K562 (cell line): ENCODE measurements around the gene HPSE2. TPM values are rescaled to one million over a fixed set of nuclear protein-coding genes. Genes with fewer than 3 reads are reported as not detected.

Source experiments
- CBX1 ChIP-seq: sonication (generic); IDR thresholded peaks from 2 replicates; pipeline ENCODE4 v1.6.1; 2016; ENCODE audit warnings: antibody characterized with exemption, low read depth, mild to moderate bottlenecking
- CTBP1 ChIP-seq: fragments of 450-650 bp; IDR thresholded peaks from 2 replicates; pipeline ENCODE4 v1.6.1; 2016; ENCODE audit warnings: borderline replicate concordance
- GTF2E2 ChIP-seq: fragments of 200-800 bp; sonication (Bioruptor generic); IDR thresholded peaks from 2 replicates; pipeline ENCODE4 v1.6.1; 2016; ENCODE audit warnings: missing genetic modification characterization, missing compliant biosample characterization
- HDAC6 ChIP-seq: IDR thresholded peaks from 2 replicates; pipeline ENCODE4 v1.6.1; 2012; ENCODE audit warnings: low read depth, mild to moderate bottlenecking, control low read depth, inconsistent platforms, low read length, moderate library complexity
- HOMEZ ChIP-seq: fragments of 250-450 bp; sonication (Bioruptor Pico); IDR thresholded peaks from 2 replicates; pipeline ENCODE4 v1.4.0; 2020; ENCODE audit warnings: mild to moderate bottlenecking, moderate library complexity
- KLF6 ChIP-seq: fragments of 250-450 bp; sonication (Bioruptor Pico); IDR thresholded peaks from 2 replicates; pipeline ENCODE4 v1.4.0; 2020; ENCODE audit warnings: mild to moderate bottlenecking, moderate library complexity, borderline replicate concordance
- MAFK ChIP-seq: IDR thresholded peaks from 2 replicates; pipeline ENCODE4 v1.6.1; 2011; ENCODE audit warnings: low read length, improper control_type of control experiment
- NFE2L1 ChIP-seq: fragments of 450-650 bp; IDR thresholded peaks from 2 replicates; pipeline ENCODE4 v1.6.1; 2016; ENCODE audit warnings: missing genetic modification characterization, low read depth, mild to moderate bottlenecking, missing compliant biosample characterization, moderate library complexity, borderline replicate concordance
- NKRF ChIP-seq: fragments of 450-650 bp; IDR thresholded peaks from 2 replicates; pipeline ENCODE4 v1.6.1; 2016; ENCODE audit warnings: borderline replicate concordance
- OTX1 ChIP-seq: fragments of 450-650 bp; formaldehyde crosslinking; IDR thresholded peaks from 2 replicates; pipeline ENCODE4 v1.4.0; 2022; ENCODE audit warnings: mild to moderate bottlenecking
- PHB ChIP-seq: fragments of 250-450 bp; sonication (Bioruptor Pico); IDR thresholded peaks from 2 replicates; pipeline ENCODE4 v1.5.0; 2021
- SNIP1 ChIP-seq: fragments of 450-650 bp; IDR thresholded peaks from 2 replicates; pipeline ENCODE4 v1.7.1; 2017; ENCODE audit warnings: low read depth, mild to moderate bottlenecking
- SRSF7 ChIP-seq: fragments of 200-400 bp; formaldehyde crosslinking; optimal IDR thresholded peaks from 2 replicates; pipeline ENCODE3; 2017; ENCODE audit warnings: mild to moderate bottlenecking, low read depth, low read length
- STAT6 ChIP-seq: sonication (generic); formaldehyde crosslinking; IDR thresholded peaks from 2 replicates; pipeline ENCODE4 v1.8.1; 2023; ENCODE audit warnings: mild to moderate bottlenecking, missing genetic modification reagents
- TGIF2 ChIP-seq: sonication (generic); formaldehyde crosslinking; IDR thresholded peaks from 2 replicates; pipeline ENCODE4 v1.8.1; 2022; ENCODE audit warnings: mild to moderate bottlenecking, missing genetic modification reagents, moderate library complexity
- ZBTB8A ChIP-seq: fragments of 450-650 bp; IDR thresholded peaks from 2 replicates; pipeline ENCODE4 v1.6.1; 2018; ENCODE audit warnings: mild to moderate bottlenecking, moderate library complexity; ENCODE audit not compliant: partially characterized antibody
- ZEB2 ChIP-seq: fragments of 450-650 bp; IDR thresholded peaks from 2 replicates; pipeline ENCODE4 v1.6.1; 2016
- ZNF212 ChIP-seq: fragments of 450-650 bp; formaldehyde crosslinking; IDR thresholded peaks from 2 replicates; pipeline ENCODE4 v1.4.0; 2020; ENCODE audit warnings: mild to moderate bottlenecking
- ZNF239 ChIP-seq: fragments of 250-450 bp; sonication (Bioruptor Pico); IDR thresholded peaks from 2 replicates; pipeline ENCODE4 v1.4.0; 2020; ENCODE audit warnings: mild to moderate bottlenecking
- polyA plus RNA-seq, 8 experiments: library from polyadenylated mRNA; depleted of rRNA in 4 of 8; stranded (reverse) in 5 of 8; unstranded in 3 of 8; fragments of >200 nt; fragmentation: Nextera tagmentation in 2 of 8; fragmentation: Illumina TruSeq in 1 of 8; extraction: Ambion mirVana in 2 of 8; extraction: Trizol in 1 of 8; gene quantifications; 2 replicates each; pipeline versions ENCODE4 v1.2.1 to v1.2.3, GENCODE V29; 2011 to 2014; ENCODE audit warnings: inconsistent platforms in 1 of 8, missing spikeins in 1 of 8
- total RNA-seq, 7 experiments: library from RNA; depleted of rRNA in 6 of 7; stranded (reverse); fragments of >200 nt in 6 of 7; fragmentation: Illumina TruSeq in 2 of 7; extraction: Trizol in 2 of 7; gene quantifications; 2 replicates each; pipeline versions ENCODE4 v1.2.1 to v1.2.3, GENCODE V29; 2011 to 2021; ENCODE audit warnings: low replicate concordance in 1 of 7
- TF ChIP-seq, protein P1 (sequence below): sonication (generic); formaldehyde crosslinking; IDR thresholded peaks from 2 replicates; pipeline ENCODE4 v1.8.0; 2022; ENCODE audit warnings: mild to moderate bottlenecking, missing genetic modification reagents
- TF ChIP-seq, protein P2 (sequence below): sonication (generic); formaldehyde crosslinking; IDR thresholded peaks from 2 replicates; pipeline ENCODE4 v1.5.0; 2020; ENCODE audit warnings: missing genetic modification reagents

Gene HPSE2
- total and polyA plus RNA-seq, 9 of the 15 experiments (the other 6 are each of a cell fraction or from before 2014, with no cell fraction given), result 0.03 to 0.10 (median 0.04) TPM; not detected in 2

- TF ChIP-seq HDAC6 (no peak), ZNF212 (CRISPR knock-in tag) (no peak), ZNF239 (CRISPR knock-in tag) (no peak), ZBTB8A (no peak), NFE2L1 (tag) (no peak), STAT6 (no peak), HOMEZ (CRISPR knock-in tag) (no peak), GTF2E2 (no peak), ZEB2 (0 out of 2 replicates have a peak, but pooled peaks have one; percentile 29), SRSF7 (no peak), CTBP1 (peak; percentile 51; the same call in 1 of the 2 replicates), NKRF (no peak), KLF6 (CRISPR knock-in tag) (no peak), PHB (CRISPR knock-in tag) (no peak), SNIP1 (no peak), MAFK (peak; percentile 55; the same call in 1 of the 2 replicates), TGIF2 (CRISPR knock-in tag) (no peak), OTX1 (CRISPR knock-in tag) (no peak), CBX1 (no peak)
- TF ChIP-seq, protein P1, sequence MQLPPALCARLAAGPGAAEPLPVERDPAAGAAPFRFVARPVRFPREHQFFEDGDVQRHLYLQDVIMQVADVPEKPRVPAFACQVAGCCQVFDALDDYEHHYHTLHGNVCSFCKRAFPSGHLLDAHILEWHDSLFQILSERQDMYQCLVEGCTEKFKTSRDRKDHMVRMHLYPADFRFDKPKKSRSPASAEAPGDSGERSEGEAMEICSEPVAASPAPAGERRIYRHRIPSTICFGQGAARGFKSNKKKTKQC (CRISPR knock-in tag), result no peak
- TF ChIP-seq, protein P2, sequence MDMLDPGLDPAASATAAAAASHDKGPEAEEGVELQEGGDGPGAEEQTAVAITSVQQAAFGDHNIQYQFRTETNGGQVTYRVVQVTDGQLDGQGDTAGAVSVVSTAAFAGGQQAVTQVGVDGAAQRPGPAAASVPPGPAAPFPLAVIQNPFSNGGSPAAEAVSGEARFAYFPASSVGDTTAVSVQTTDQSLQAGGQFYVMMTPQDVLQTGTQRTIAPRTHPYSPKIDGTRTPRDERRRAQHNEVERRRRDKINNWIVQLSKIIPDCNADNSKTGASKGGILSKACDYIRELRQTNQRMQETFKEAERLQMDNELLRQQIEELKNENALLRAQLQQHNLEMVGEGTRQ (CRISPR knock-in tag), result no peak
Measured at GRCh38 chr10:98919899-98920298, 315.8 kb downstream of the HPSE2 start (continued).
